Cerebellar cortex (tissue), 1 donor: ENCODE measurements around the gene AIM2.
"Not testable (repeated sequence)": the region's sequence is repeated elsewhere in the genome, so short reads cannot be mapped to it uniquely, and the experiment has no call there.

Experiments used
- DNase-seq: peaks from one replicate; pipeline ENCODE4 v3.0.0-alpha.2; 2015; ENCODE audit warnings: low spot score

Gene AIM2, protein sequence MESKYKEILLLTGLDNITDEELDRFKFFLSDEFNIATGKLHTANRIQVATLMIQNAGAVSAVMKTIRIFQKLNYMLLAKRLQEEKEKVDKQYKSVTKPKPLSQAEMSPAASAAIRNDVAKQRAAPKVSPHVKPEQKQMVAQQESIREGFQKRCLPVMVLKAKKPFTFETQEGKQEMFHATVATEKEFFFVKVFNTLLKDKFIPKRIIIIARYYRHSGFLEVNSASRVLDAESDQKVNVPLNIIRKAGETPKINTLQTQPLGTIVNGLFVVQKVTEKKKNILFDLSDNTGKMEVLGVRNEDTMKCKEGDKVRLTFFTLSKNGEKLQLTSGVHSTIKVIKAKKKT

DNA sequence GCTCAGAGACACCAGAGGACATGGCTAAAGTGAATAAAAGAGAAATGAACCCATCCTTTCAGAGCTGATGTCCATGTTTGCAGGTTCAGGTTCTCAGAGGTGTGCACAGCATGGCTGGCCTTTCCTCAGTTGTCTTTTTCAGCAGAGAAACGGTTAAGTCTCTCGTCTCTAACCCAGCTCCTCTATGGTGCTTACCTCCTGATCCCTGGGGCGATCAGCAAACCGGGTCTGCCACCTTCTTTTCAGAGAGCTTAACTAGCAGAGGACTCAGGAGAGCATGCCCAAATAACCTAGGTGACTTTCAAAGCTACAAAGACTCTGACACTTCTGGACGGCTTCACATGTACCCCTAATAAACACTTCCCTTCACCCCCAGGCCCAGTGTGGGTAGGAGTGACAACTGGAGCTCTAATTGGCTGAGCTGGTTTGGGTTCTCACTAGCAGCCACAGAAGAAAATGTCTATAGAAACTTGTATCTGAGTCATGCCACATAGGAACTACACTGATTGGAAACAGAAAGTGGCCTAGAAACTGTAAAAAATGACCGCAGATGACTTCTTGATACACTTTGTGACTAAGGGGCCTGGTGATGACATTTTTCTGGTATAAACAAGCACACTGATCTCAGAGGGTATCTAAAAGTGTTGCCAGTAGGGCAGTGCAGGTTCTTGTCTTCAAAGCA lies at the start of gene AIM2:
TSS of gene AIM2 (minus strand) at position 329 of the 682 bp plus-strand sequence. CDS start 3,267 bp downstream, outside the sequence.
- no peak for DNase-seq

GRCh38 chr1:159123587-159123986 lies 47.0 kb upstream of the AIM2 start:
- DNase-seq, result no peak

GRCh38 chr1:159122005-159122621 lies 45.5 kb upstream of the AIM2 start:
- DNase-seq, result no peak

- no peak for DNase-seq
Measured at GRCh38 chr1:159121526-159121925, 45.0 kb upstream of the AIM2 start.

GRCh38 chr1:159120317-159120716 lies 43.8 kb upstream of the AIM2 start:
- DNase-seq, result no peak

- DNase-seq, result no peak
Measured at GRCh38 chr1:159113596-159114433, 37.2 kb upstream of the AIM2 start.

- not testable (repeated sequence) for DNase-seq
Measured at GRCh38 chr1:159103021-159103420, 26.5 kb upstream of the AIM2 start.

- DNase-seq, result no peak
Measured at GRCh38 chr1:159100589-159100988, 24.0 kb upstream of the AIM2 start.

DNA sequence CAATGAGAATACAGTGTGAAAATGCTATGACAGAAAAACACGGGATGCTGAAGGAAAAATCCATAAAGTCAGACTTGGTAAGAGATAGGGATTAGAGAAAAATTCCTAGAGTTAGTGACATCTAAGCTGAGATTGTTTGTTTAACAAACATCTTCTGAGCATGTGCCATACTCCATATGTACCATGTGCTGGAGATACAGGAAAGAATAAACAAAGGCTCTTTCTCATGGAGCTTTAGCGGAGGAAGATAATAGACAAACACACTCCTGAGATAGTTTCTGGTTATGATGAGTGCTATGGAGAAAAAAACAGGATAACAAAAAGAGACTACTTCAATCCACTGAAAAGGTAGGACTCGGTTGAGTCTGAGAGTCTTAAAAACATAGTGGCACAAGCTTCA lies 22.0 kb upstream of the AIM2 start:
- no peak for DNase-seq

DNA sequence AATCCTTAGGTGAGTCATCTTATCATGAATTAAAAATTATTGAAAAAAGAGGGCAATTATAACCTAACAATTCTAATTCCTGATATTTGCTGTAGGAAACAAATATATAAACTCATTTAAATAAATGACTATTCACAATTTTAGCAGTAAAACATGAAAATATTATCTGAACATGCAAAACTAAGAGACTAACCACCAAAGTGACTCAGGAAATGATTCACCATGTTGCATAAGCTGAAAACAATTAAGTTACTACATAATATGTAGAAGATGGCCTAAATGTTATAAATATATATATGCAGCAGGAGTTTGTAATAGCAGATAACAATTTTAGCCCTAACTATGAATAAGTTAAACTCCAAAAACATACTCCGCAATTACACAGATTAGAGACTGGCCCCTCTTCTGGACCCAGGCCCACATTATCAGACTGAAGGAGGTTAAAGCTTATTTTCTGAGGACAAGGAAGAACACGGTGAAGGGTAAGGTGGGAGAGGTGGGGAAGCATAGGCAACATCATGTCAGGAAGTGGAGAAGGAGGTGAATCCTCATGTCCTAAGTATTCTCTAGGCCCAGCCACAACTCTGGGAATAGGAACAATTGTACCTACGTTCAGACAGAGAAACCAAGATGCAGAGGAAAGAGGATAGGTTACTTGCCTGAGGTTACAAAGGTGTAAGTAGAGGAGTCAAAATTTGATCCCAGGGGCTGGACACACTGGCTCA lies 15.6 kb upstream of the AIM2 start:
- no peak for DNase-seq

DNA sequence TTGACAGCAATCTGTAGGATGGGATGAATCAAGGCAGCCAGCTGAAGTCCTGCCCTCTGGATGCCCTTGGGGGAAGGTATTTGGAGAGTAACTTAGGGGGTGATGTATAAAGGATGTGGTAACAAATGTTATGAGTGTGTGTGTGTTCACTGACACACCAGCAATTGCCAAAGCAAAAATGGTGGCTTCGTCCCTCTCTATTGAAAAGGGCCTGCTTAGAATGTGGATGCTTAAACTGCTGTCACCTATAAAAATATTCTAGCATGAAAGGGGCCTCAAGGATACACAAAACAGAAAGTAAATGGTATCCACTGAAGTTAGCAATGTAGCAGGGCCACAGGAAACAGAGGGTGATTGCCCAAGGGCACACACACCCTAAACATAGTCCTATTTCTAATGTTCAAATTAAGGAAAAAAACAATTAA lies 15.1 kb upstream of the AIM2 start:
- DNase-seq, result no peak

DNA sequence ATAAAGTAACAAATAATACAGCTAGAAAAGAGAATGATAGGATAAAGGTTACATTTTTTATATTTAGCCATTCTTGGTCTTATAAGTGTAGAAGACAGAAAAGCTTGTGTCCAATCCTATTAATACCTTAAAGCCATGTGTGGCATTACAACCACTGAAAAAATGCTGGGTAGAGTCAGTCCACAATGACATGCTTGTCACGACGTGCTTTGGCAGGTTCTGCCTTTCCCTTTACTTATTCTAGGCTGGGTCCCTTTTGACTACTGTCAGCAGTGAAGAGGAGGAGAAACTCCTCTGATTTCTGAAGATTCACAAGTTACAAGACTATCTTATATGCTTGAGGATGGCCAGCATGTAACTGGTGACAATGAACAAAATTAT lies 14.6 kb upstream of the AIM2 start:
- no peak for DNase-seq

- DNase-seq, result no peak
Measured at GRCh38 chr1:159090286-159091179, 14.0 kb upstream of the AIM2 start.

DNA sequence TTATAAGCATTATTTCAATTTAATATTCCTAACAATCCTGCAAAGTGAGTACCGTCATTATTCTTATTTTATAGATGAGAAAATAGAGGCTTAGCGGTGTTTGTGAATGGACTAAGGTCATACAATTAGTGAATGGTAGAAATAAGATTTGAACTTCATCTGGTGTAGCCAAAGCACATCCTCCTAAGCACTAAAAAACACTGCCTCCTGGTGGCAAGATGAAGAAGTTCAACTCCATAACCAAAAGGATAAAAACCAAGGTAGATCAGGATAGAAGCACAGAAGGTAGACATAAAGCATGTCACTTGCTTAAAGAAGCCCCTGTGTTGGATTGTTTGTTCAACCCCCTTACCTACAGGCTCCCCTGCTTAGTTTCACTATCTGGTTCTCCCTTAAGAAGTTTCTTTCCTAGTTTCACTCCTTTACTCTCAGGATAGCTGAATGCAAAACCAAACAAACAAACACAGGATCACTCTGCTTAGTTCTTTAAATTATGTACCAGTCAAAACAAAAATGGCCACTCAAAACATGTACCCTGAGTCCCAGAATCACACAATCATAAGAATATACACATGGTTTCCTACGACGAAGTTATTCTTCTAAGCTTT lies 12.7 kb upstream of the AIM2 start:
- no peak for DNase-seq

- no peak for DNase-seq
Measured at GRCh38 chr1:159088546-159089183, 12.1 kb upstream of the AIM2 start.

GRCh38 chr1:159088050-159088449 lies 11.5 kb upstream of the AIM2 start:
- DNase-seq, result no peak

GRCh38 chr1:159084867-159085266 lies 8.3 kb upstream of the AIM2 start:
- DNase-seq, result no peak

- no peak for DNase-seq
Measured at GRCh38 chr1:159084152-159084551, 7.6 kb upstream of the AIM2 start.

GRCh38 chr1:159083013-159083412 lies 6.4 kb upstream of the AIM2 start:
- DNase-seq, result no peak

DNA sequence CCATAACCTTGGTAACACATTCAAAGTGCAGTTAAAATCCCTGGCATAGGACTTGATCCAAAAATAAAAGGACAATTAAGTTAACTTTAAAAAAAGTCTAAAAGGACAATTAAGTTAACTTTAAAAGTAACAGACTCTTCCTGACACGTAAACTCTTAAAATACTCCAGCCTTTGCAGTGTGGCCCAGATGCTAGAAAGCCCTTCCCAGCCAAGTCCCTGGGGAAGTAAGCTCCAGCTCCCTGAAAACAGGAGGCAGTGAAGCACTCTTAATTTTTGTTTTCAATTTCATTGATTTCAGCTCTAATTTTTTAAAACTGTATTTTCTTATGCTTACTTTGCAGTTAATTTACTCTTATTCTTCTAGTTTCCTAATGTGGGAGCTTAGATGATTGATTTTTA lies 5.1 kb upstream of the AIM2 start:
- no peak for DNase-seq
